SK-N-SH treated with all-trans-retinoic acid at 6 μM for 48 hours (cell line): ENCODE measurements around the gene STXBP1.

Experiments
- ARNTL ChIP-seq: fragments of 450-650 bp; formaldehyde crosslinking; IDR thresholded peaks from 2 replicates; pipeline ENCODE4 v1.5.0; 2020; ENCODE audit warnings: low read depth, mild to moderate bottlenecking, moderate library complexity, borderline replicate concordance
- ISL1 ChIP-seq: fragments of 250-450 bp; sonication (Bioruptor Pico); IDR thresholded peaks from 2 replicates; pipeline ENCODE4 v2.1.2; 2022; ENCODE audit warnings: mild to moderate bottlenecking, moderate library complexity
- PPARA ChIP-seq: fragments of 250-450 bp; sonication (Bioruptor Pico); IDR thresholded peaks from 2 replicates; pipeline ENCODE4 v1.5.0; 2020; ENCODE audit warnings: mild to moderate bottlenecking, borderline replicate concordance
- RARB ChIP-seq: fragments of 250-450 bp; sonication (Bioruptor Pico); IDR thresholded peaks from 2 replicates; pipeline ENCODE4 v1.8.0; 2021; ENCODE audit warnings: mild to moderate bottlenecking, moderate library complexity
- TOX ChIP-seq: fragments of 250-450 bp; sonication (Bioruptor Pico); IDR thresholded peaks from 2 replicates; pipeline ENCODE4 v1.8.0; 2021; ENCODE audit warnings: mild to moderate bottlenecking, moderate library complexity, borderline replicate concordance
- ZFP3 ChIP-seq: fragments of 250-450 bp; sonication (Bioruptor Pico); IDR thresholded peaks from 2 replicates; pipeline ENCODE4 v1.5.0; 2020; ENCODE audit warnings: mild to moderate bottlenecking, moderate library complexity
- ZFP30 ChIP-seq: fragments of 450-650 bp; formaldehyde crosslinking; IDR thresholded peaks from 2 replicates; pipeline ENCODE4 v1.5.0; 2022; ENCODE audit warnings: mild to moderate bottlenecking, moderate library complexity
- TF ChIP-seq, protein P1 (sequence below): fragments of 250-450 bp; sonication (Bioruptor Pico); IDR thresholded peaks from 2 replicates; pipeline ENCODE4 v1.8.0; 2020; ENCODE audit warnings: mild to moderate bottlenecking, moderate library complexity, borderline replicate concordance
- TF ChIP-seq, protein P2 (sequence below): fragments of 250-450 bp; sonication (Bioruptor Pico); IDR thresholded peaks from 2 replicates; pipeline ENCODE4 v1.5.1; 2020; ENCODE audit warnings: low read depth, mild to moderate bottlenecking, moderate library complexity
- TF ChIP-seq, protein P3 (sequence below): fragments of 250-450 bp; sonication (Bioruptor Pico); IDR thresholded peaks from 2 replicates; pipeline ENCODE4 v1.5.0; 2020; ENCODE audit warnings: mild to moderate bottlenecking, moderate library complexity

DNA sequence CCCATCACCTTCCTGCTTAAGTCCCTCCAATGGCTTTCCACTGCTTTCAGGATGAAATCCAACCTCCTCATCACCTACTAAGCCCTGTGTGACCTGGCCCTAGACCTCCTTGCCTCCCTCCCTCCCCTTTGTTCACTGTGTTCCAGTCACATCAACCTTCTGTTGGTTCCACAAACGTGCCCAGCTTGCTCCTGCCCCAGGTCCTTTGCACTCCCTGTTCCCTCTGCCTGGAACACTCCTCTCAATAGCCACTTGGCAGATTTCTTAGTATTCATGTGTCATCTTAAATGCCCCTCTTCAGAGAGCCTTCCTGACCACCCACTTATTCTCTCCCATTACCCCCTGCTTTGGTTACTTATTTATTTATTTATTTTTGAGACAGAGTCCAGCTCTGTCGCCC, 24.1 kb upstream of the STXBP1 start:
- TF ChIP-seq ISL1 = no peak
- no peak for TF ChIP-seq TOX (CRISPR knock-in tag)
- no peak for TF ChIP-seq ZFP30 (CRISPR knock-in tag)
- TF ChIP-seq, protein P1, sequence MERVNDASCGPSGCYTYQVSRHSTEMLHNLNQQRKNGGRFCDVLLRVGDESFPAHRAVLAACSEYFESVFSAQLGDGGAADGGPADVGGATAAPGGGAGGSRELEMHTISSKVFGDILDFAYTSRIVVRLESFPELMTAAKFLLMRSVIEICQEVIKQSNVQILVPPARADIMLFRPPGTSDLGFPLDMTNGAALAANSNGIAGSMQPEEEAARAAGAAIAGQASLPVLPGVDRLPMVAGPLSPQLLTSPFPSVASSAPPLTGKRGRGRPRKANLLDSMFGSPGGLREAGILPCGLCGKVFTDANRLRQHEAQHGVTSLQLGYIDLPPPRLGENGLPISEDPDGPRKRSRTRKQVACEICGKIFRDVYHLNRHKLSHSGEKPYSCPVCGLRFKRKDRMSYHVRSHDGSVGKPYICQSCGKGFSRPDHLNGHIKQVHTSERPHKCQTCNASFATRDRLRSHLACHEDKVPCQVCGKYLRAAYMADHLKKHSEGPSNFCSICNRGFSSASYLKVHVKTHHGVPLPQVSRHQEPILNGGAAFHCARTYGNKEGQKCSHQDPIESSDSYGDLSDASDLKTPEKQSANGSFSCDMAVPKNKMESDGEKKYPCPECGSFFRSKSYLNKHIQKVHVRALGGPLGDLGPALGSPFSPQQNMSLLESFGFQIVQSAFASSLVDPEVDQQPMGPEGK (CRISPR knock-in tag) = no peak
- TF ChIP-seq ZFP3 (CRISPR knock-in tag) = no peak
- no peak for TF ChIP-seq PPARA (CRISPR knock-in tag)
- TF ChIP-seq, protein P2, sequence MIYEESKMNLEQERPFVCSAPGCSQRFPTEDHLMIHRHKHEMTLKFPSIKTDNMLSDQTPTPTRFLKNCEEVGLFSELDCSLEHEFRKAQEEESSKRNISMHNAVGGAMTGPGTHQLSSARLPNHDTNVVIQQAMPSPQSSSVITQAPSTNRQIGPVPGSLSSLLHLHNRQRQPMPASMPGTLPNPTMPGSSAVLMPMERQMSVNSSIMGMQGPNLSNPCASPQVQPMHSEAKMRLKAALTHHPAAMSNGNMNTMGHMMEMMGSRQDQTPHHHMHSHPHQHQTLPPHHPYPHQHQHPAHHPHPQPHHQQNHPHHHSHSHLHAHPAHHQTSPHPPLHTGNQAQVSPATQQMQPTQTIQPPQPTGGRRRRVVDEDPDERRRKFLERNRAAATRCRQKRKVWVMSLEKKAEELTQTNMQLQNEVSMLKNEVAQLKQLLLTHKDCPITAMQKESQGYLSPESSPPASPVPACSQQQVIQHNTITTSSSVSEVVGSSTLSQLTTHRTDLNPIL (CRISPR knock-in tag) = no peak
- TF ChIP-seq ARNTL (CRISPR knock-in tag) = no peak
- no peak for TF ChIP-seq RARB
- TF ChIP-seq, protein P3, sequence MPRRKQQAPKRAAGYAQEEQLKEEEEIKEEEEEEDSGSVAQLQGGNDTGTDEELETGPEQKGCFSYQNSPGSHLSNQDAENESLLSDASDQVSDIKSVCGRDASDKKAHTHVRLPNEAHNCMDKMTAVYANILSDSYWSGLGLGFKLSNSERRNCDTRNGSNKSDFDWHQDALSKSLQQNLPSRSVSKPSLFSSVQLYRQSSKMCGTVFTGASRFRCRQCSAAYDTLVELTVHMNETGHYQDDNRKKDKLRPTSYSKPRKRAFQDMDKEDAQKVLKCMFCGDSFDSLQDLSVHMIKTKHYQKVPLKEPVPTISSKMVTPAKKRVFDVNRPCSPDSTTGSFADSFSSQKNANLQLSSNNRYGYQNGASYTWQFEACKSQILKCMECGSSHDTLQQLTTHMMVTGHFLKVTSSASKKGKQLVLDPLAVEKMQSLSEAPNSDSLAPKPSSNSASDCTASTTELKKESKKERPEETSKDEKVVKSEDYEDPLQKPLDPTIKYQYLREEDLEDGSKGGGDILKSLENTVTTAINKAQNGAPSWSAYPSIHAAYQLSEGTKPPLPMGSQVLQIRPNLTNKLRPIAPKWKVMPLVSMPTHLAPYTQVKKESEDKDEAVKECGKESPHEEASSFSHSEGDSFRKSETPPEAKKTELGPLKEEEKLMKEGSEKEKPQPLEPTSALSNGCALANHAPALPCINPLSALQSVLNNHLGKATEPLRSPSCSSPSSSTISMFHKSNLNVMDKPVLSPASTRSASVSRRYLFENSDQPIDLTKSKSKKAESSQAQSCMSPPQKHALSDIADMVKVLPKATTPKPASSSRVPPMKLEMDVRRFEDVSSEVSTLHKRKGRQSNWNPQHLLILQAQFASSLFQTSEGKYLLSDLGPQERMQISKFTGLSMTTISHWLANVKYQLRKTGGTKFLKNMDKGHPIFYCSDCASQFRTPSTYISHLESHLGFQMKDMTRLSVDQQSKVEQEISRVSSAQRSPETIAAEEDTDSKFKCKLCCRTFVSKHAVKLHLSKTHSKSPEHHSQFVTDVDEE (CRISPR knock-in tag) = no peak
